ENCODE data around the gene CCDC78.

The CCDC78 gene

DNA sequence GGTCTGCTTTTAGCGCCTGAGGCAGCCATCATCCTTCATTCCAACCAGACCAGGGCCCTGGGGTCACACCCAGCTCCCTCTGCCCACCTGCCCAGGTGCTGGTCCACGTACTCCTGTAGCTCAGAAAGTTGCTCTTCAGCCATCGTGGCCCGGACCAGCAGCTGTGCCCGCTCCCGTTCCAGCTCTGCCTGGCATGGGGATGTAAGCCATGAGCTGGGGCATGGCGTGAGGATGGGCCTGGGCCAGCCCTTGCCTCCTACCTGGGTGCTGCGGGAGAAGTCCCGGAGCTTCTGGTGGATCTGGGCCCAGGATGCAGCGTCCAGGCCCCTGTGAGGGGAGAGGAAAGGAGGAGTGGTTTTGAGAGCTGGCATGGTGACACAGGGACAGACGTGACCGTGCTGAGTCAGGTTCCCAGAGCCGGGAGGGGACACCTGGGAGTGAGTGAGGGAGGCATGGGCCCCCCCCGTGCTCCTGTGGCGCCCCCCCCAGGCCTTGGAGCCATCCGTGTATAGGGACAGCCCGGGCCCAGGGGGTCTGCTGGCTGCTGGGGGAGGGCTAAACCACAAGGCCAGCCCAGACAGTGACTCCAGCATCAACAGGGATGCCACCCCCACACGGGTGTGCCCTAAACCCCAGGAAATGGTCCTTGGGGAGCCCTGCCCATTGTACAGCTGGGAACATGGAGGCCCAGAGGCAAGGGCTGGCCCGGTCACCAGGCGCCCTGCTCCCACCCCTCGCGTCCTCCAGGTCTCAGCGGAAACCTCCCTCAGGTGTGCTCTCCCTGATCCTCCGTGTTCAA is 3.2 kb downstream of the CCDC78 start:
- no peak for DNase-seq

DNA sequence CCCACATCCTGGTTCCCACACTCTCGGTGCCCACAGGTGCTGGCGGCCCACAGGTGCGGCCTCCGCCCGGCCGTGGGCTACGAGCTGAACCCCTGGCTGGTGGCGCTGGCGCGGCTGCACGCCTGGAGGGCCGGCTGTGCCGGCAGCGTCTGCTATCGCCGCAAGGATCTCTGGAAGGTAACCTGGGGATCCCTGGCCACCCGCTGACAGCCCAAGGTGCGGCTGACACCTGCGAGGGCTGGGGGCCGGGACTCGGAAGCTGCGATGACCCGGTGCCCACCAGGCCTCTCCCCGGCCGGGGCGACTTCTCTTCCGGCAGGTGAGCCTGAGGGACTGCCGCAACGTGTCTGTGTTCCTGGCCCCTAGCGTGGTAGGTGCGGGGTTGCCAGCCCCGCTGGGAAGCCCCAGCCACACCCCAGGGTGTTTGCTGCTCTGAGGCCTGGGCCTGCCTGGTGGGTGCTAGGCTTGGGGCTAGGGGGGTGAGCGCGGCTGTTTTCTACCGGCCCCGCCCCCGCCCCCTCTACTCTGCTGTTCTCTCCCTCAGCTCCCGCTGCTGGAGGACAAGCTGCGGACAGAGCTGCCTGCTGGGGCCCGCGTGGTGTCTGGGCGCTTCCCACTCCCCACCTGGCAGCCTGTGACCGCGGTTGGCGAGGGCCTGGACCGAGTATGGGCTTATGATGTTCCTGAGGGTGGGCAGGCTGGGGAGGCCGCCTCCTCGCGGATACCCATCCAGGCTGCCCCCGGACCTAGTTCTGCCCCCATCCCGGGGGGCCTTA is 4.3 kb downstream of the CCDC78 start:
- peak; percentile 35 for DNase-seq

DNA sequence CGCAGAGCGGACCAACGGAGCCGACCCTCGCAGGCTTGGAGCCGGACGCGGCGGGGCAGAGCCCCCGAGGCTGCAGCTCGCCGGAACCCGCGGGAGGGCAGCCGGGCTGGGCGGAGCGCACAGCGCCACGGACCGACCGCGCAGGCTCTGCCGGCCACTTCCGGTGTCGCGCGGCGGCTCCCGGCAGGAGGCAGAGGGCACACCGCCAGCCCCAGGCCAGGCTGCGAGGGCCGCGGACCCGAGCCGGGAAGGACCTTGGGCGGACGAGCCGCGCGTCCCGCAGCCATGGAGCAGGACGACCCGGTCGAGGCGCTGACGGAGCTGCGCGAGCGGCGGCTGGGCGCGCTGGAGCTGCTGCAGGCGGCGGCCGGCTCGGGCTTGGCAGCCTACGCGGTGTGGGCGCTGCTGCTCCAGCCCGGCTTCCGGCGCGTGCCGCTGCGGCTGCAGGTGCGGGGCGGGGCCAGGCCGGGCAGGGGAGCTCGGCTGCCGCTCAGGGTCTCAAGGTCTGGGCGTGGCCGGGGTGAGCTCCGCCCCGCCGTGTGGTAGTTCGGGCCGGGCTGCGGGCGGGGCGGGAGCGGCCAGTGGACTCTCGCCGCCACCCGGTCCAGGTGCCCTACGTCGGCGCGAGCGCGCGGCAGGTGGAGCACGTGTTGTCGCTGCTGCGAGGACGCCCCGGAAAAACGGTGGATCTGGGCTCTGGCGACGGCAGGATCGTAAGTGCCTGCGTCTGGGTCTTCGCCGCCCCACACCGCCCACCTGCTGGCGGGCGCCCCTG is 5.1 kb downstream of the CCDC78 start, which contains the start of gene ANTKMT:
Gene ANTKMT (plus strand): TSS at position 157 of the 775 bp plus-strand sequence. CDS start 129 bp downstream, at position 286.
- DNase-seq = peak; percentile 96

DNA sequence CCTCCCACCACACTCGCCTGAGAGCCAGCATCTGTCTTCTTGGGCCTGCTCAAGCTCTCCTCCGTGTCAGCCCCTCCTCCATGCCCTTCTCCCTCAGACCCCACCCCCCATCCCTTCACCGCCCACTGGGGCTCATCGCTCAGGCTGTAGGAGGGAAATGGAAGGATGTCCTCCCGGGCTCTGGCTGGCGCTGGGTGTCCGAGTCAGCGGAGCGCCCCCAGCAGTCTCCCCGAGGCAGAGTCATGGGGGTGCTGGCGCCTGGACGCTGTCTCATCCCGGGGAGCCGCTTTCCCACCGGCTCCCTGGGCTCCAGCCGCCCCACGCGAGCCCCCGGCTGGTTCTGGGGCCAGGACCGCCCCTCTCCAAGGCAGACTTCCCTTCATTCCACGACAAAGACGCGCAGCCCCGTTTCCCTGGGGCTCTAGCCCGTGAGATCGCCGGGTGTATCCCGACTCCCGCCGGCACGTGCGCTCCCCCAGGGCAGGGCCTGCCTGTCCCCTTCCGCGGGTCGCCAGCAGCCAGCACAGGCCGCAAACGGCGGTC is 5.7 kb downstream of the CCDC78 start:
- DNase-seq = peak; percentile 96

DNA sequence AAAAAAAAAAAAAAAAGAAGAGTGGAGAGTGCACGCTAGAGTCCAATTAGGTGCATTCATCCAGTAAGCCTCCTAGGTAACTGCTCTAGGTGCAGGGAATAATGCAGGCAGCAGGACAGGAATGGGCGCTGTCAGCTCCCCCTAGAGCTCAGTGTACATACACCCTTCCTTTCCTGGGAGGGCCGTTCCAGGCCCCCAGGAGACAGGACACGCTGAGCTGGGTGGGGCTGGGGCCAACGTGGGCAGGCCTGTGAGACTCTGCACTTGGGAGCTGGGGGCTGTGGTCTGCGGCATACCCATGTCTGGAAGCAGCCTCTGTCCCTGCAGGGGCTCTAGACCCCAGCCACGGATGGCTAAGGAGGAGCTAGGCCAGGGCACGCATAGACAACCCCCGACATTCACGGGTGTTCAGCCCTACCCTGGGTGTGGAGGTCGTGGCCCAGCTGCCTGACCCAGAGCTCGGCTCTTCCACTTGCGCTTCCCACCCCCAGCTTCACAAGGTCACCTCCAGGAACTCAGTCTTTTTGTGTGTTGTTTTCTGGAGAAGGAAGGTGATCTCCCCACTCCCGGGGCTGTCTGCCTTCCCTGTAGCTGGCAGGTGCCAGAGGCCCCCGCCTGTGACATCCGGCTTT is 6.3 kb downstream of the CCDC78 start:
- DNase-seq = peak; percentile 85

DNA sequence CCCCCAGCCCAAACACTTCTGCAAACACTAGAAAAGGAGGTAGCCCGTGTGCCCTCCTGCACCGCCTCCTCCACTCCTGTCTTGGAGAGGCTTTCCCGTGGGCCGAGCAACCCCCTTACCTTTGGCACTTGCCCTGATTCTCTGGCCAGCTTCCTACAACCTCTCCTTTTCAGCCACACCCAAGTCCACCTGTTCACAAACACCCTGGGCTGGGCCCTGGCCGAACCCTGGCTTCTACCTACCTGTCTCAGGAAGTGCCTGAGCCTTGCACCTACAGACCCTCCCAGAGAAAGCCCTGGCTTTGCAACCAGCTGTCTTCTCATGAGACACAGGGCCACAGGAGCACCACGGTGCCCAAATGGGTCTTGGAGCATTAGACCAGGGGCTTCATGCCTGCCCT is 7.3 kb downstream of the CCDC78 start:
- DNase-seq = peak; percentile 46

DNA sequence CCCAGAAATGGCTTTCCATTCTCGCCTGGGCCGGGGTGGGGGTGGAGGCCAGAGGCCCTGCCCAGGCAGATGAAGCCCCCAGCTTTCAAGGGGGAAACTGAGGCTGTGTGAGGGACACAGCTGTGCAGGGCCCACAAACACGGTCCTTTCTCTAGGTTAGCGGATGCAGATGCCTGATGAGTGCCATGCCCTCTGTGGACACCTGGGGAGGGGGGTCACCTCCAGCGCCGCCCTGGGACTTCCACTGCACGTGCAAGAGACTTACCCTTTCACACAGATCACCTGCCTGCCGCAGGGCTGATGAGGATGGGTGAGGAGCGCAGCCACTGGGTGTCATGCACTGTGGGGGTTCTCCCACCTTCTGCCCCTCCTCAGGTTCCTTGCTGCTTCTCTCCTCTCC is 7.9 kb downstream of the CCDC78 start:
- DNase-seq = no peak

DNA sequence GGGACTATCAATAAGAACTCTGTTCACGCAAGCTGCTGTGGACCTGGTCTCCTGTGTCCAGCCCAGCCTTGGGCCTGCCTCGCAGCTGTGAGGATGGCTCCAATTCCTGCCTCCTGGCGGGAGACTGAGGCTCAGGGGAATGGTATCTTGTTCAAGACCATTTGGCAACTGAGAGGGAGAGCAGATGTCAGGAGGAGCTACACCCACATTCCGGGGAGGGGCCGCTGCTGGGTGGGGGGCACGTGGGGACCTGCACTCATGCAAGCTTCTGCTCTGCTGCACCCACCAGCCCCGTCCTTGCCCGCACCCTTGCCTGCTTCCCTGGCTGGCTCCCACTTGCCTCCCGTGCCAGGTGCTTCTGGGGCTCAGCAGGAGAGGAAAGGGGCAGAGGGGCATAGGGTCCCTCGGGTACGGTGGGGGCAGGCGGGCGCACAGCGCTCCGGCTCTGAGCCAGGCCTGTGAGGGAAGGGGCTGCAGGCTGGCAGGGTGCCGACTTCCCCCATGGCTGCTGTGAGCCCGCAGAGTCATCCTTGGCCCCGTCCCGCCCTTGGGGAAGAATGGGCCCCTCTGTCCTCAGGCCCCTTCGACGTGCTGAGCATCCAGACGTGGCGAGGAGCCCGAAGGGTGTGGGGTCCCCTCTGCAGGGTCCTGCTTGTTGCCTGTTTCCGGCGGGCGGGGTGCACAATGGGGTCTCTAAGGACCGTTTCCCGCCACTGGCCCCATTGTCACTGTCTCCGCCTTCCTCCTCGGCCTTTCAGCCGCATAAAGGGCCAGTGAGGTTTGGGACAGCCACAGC is 8.6 kb downstream of the CCDC78 start:
- DNase-seq = no peak

DNA sequence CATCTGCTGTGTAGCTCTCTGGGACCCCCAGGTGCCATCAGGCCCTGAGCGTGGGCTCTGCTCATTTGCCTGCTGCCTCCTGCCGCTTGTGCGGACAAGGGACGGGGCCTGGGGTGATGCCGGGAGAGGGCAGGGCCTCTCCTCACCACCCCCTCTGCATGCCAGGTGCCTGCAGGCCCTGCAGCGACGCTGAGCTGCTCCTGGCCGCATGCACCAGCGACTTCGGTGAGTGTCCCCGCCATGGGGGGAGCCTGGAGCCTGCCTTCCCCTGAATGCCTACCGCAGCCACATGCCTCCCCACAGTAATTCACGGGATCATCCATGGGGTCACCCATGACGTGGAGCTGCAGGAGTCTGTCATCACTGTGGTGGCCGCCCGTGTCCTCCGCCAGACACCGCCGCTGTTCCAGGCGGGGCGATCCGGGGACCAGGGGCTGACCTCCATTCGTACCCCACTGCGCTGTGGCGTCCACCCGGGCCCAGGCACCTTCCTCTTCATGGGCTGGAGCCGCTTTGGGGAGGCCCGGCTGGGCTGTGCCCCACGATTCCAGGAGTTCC is 9.4 kb downstream of the CCDC78 start:
- peak; percentile 54 for DNase-seq

DNA sequence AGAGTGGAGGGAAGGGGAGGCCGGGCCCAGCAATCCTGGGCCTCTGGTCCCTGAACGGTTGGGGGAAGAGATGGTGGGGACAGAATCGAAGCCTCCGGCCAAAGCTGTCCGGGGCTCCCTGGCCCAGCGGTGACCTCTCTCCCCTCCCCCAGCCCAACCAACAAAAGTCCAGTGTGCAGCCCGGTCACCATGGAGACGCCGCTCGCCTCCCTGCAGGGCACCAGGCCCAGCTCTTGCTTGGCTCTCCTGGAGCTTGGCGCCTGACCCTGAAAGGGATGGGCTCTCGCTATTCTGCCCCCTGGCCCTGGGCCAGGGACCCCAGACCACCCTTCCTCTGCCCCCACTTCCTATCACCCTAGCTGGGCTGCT is 10.1 kb downstream of the CCDC78 start:
- peak; percentile 79 for DNase-seq

DNA sequence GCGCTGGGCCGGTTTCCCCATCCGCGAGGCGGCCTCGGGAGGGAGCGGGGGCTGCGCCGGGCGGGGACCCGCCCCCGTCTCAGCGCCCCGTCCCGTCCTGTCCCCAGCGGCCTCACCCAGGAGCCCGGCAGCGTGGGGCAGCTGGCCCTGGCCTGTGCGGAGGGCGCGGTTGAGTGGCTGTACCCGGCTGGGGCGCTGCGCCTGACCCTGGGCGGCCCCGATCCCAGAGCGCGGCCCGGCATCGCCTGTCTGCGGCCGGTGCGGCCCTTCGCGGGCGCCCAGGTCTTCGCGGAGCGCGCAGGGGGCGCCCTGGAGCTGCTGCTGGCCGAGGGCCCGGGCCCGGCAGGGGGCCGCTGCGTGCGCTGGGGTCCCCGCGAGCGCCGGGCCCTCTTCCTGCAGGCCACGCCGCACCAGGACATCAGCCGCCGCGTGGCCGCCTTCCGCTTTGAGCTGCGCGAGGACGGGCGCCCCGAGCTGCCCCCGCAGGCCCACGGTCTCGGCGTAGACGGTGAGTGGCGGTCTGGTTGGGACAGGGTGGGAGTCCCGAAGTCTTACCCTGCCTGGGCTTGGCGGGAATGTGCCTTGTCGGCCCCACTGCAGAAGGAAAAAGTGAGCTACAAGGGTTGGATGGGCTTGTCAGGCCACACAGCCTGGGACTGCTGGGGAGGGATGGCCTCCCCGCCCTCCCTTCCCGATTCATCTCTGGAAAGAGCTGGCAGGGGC is 10.6 kb downstream of the CCDC78 start:
- DNase-seq = peak; percentile 83

DNA sequence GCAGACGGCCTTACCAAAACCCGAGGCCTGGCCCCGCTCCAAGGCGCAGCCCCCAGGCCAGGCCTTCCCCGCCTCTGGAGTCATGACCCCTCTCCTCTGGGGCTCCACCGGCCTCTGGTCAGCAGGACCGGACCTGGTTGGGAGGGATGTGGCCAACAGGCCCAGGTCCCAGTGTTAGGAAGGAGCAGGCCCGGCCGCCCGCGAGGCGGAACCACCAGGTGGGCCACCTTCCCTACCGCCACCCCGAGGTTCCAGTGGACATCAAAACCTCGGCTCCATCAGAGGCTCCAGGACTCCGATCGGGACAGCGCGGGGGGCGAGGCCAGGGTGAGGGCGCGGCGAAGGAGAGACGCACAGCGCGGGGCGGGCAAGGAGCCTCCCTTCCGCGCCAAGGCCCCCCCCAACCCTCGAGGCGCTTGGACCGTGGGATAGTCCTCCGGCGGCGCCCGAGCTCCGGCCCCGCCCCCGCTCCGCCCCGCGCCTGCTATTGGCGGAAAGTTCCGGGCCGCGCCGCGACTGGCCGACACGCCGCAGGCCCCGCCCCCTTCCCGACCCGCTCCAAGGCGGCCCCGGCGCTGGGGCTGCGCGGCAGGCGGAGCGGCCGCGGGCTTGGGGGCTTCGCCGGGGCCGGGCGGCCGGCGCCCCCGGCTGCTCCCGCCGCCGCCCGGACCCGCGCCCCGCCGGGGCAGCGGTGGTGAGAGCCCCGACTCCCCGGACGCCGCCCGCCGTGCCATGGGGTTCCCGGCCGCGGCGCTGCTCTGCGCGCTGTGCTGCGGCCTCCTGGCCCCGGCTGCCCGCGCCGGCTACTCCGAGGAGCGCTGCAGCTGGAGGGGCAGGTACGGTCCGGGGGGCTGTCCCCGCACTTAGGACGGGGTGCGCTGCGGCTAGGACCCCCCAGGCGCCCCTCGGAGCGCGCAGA is 11.4 kb downstream of the CCDC78 start, which contains the start of gene METRN:
Gene METRN (plus strand): TSS at position 561 of the 919 bp plus-strand sequence. CDS start 172 bp downstream, at position 733.
- DNase-seq = peak; percentile 97

DNA sequence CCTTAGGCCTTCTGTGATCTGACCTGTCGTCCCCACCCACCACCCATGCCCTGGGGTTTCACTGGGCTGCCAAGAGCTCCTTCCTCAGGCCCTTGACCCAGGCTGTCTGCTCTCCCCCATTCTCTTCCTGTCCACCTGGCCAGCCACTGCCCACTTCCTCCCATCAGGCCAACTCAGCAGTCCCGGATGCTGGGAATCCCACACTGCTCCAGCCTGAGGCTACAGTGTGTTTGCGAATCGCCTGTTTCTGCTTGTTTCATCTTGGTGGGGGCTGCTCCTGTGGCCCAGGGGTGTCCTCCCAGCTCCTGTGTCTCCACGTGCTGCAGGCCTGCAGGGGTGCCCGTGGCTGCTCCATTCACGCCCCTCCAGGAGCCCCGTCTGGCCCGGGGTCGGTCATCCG is 12.2 kb downstream of the CCDC78 start:
- no peak for DNase-seq

DNA sequence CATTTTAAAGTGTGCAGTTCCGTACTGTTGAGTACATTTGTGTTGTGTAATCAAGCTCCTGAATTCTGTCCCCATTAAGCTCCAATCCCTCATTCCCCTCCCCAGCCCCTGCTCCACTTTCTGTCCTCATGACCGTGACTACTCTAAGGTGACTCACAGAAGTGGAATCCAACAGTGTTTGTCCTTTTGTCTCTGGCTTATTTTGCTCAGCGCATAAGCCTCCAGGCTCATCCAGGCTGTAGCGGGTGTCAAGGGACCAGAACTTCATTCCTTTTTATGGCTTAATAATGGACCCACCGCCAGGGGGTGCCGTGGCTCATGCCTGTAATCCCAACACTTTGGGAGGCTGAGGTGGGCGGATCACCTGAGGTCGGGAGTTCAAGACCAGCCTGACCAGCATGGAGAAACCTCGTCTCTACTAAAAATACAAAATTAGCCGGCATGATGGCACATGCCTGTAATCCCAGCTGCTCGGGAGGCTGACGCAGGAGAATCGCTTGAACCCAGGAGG is 13.4 kb downstream of the CCDC78 start:
- peak; percentile 85 for DNase-seq

DNA sequence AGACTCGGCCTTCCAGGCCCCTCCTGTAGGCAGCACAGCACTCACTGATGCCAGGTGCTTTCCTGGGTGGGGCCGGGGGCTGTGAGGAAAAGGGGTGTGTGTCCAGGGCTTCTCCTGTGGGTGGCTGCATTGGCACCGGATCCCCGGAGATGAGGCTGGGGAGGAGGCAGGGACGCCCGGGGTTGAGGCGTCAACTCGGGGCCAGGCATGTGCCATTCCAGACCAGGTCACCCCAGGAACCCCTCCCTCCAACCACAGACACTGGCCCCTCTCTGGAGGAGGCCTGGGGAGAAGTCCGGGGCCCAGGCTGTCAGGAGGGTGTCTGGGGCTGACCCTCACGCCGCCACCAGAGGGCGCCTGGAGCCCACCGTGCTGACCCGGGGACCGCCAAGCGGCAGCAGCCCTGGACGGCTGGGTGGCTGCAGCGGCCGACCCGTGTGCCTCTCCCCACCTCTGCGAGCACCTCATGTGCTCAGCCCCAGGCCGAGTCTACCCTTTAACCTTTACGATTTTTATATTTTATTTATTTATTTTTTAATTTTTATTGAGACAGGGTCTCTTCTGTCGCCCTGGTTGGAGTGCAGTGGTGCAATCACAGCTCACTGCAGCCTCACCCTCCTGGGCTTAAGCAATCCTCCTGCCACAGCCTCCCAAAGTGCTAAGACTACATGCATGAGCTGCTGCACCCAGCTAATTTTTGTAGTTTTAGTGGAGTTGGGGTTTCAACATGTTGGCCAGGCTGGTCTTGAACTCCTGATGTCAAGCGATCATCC is 14.5 kb downstream of the CCDC78 start:
- DNase-seq = peak; percentile 88

DNA sequence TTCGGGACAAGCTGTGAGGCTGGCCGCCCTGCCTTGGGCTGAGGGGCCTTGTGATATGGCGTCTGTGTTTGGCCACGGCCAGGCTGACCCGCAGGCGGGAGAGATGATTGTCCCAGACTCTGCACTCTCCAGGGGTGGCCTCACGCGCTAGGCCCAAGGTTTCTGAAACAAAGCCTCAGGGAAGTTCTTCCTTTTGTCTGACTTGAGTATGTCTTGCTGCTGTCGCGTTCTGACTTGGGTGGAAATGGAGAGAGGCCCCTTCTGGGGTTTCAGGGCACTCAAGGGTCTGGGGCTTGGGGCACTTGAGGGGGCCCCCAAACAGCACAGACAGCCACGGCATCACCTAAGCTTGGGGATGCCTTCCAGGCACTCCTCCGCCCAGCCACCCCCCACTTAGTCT is 15.2 kb downstream of the CCDC78 start:
- peak; percentile 71 for DNase-seq

DNA sequence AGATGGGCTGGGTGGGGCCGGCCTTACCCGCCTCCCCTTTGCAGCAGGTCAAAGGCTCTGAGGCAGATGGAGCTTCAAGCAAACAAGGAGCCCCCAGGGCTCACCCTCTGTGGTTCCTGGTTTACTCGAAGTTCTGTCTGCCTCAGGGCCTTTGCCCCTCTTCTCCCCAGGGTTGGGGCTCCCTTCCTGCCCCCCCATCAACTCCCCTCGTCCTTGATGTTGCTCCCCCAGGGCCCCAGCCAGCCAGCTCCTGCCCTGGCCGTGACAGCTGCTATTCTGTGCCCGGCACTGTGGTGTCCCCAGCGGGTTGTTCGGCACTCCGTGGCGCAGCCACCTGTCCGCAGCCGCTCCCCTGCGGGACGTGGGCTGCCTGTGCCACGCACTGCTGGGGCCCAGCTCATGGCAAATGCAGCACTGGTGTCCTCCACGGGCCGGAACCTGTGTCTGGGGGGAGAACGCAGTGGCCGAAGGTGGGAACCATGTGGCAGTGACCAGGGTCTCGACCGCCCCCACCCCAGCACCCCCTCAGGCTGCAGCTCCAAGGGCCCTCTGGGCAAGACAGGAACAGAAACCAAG is 15.7 kb downstream of the CCDC78 start:
- no peak for DNase-seq
